Smooth muscle cell (in vitro differentiated cells): ENCODE results near the gene RNASE9. TPM values are rescaled to one million over a fixed set of nuclear protein-coding genes. Genes with fewer than 3 reads are reported as not detected.
"Not testable (repeated sequence)": the region's sequence is repeated elsewhere in the genome, so short reads cannot be mapped to it uniquely, and the experiment has no call there.

ENCODE experiments used
- DNase-seq: peaks from one replicate; lab custom pipeline; 2025; ENCODE audit not compliant: unreplicated experiment; lab: John Stamatoyannopoulos, UW
- H2AFZ ChIP-seq: fragments of 200-600 bp; sonication (generic); 2 replicates; pipeline ENCODE4 v1.6.0; 2016; ENCODE audit warnings: antibody characterized with exemption, low read depth, mild to moderate bottlenecking
- H3F3A ChIP-seq: fragments of 200-600 bp; sonication (generic); 2 replicates; pipeline ENCODE4 v1.6.0; 2017; ENCODE audit warnings: antibody characterized with exemption, low read depth
- H3K27ac ChIP-seq: fragments of 200-600 bp; sonication (generic); 2 replicates; pipeline ENCODE4 v1.5.1; 2016; ENCODE audit warnings: low read depth, mild to moderate bottlenecking
- H3K27me3 ChIP-seq: fragments of 200-600 bp; sonication (generic); 2 replicates; pipeline ENCODE4 v1.6.1; 2016; ENCODE audit warnings: low read depth, mild to moderate bottlenecking
- H3K36me3 ChIP-seq: fragments of 200-600 bp; sonication (generic); 2 replicates; pipeline ENCODE4 v1.5.1; 2016; ENCODE audit warnings: low read depth
- H3K4me1 ChIP-seq: fragments of 200-600 bp; sonication (generic); 2 replicates; pipeline ENCODE4 v1.5.1; 2016; ENCODE audit warnings: low read depth
- H3K4me2 ChIP-seq: fragments of 200-600 bp; sonication (generic); 2 replicates; pipeline ENCODE4 v1.6.0; 2016; ENCODE audit warnings: mild to moderate bottlenecking
- H3K4me3 ChIP-seq: fragments of 200-600 bp; sonication (generic); 2 replicates; pipeline ENCODE4 v1.5.1; 2016; ENCODE audit warnings: mild to moderate bottlenecking
- H3K79me2 ChIP-seq: fragments of 200-600 bp; sonication (generic); 2 replicates; pipeline ENCODE4 v1.6.0; 2016; ENCODE audit warnings: low read depth, mild to moderate bottlenecking
- H3K9ac ChIP-seq: fragments of 200-600 bp; sonication (generic); 2 replicates; pipeline ENCODE4 v1.6.0; 2016; ENCODE audit warnings: low read depth
- H3K9me3 ChIP-seq: fragments of 200-600 bp; sonication (generic); replicated peaks from 2 replicates; pipeline ENCODE4 v1.5.1; 2016; ENCODE audit warnings: low read depth
- H4K20me1 ChIP-seq: fragments of 200-600 bp; sonication (generic); 2 replicates; pipeline ENCODE4 v1.6.0; 2016; ENCODE audit warnings: low read depth
- WGBS: methylation state at CpG from one replicate; pipeline ENCODE4 v1.1.7; 2016; ENCODE audit warnings: low lambda C conversion rate; 5-methylcytosine and 5-hydroxymethylcytosine counted together
- polyA plus RNA-seq: library from polyadenylated mRNA; unstranded; fragments of >200 nt; fragmentation: Nextera tagmentation; extraction: Ambion mirVana; gene quantifications from 2 replicates; pipeline ENCODE4 v1.2.1, GENCODE V29; 2016
- total RNA-seq: library from RNA; depleted of rRNA; stranded (reverse); fragments of >200 nt; gene quantifications from 2 replicates; pipeline ENCODE4 v1.2.3, GENCODE V29; 2014
- TF ChIP-seq, protein P1 (sequence below): fragments of 200-600 bp; sonication (generic); IDR thresholded peaks from 2 replicates; pipeline ENCODE4 v1.5.1; 2017; ENCODE audit warnings: borderline replicate concordance, mild to moderate bottlenecking, antibody characterized with exemption; ENCODE audit not compliant: insufficient read depth, poor library complexity, severe bottlenecking

Gene RNASE9
- total and polyA plus RNA-seq, 2 experiments from 2014 or later = not detected

DNA sequence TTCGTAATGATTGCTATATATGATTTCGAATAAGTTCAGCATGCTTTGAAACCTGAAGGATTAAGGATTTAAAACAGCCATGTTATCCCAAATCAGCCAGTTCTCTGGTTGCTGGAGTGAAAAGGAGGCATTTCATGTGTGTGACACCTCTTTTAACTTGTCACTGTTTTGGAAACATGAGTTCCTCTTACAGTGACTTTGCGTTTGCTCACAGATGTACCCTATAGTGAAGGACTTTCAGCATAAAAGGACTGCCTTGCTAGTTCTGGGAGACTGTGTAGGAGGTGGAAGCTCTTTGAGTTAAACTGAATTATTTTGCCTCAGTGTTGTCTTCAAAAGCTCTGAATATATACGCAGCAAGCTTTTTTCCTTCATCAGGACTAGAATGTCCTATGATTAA is 19.4 kb upstream of the RNASE9 start:
- WGBS = 84% methylated on average over 4 of the region's 4 CpGs
- no peaks in the 10 kb centered on the region for H3F3A ChIP-seq
- H3K36me3 ChIP-seq = no peaks in the 10 kb centered on the region
- H3K27ac ChIP-seq = no peak overlapping the region
- H3K27me3 ChIP-seq = no peaks in the 10 kb centered on the region
- H3K9ac ChIP-seq = no peak overlapping the region
- no peaks in the 10 kb centered on the region for H3K79me2 ChIP-seq
- H3K4me2 ChIP-seq = no peak overlapping the region
- no peak overlapping the region for H2AFZ ChIP-seq
- peaks cover 13% of the 10 kb centered on the region for H3K4me1 ChIP-seq
- no peaks in the 10 kb centered on the region for H3K9me3 ChIP-seq
- H4K20me1 ChIP-seq = no peaks in the 10 kb centered on the region
- H3K4me3 ChIP-seq = no peak overlapping the region
- TF ChIP-seq, protein P1, sequence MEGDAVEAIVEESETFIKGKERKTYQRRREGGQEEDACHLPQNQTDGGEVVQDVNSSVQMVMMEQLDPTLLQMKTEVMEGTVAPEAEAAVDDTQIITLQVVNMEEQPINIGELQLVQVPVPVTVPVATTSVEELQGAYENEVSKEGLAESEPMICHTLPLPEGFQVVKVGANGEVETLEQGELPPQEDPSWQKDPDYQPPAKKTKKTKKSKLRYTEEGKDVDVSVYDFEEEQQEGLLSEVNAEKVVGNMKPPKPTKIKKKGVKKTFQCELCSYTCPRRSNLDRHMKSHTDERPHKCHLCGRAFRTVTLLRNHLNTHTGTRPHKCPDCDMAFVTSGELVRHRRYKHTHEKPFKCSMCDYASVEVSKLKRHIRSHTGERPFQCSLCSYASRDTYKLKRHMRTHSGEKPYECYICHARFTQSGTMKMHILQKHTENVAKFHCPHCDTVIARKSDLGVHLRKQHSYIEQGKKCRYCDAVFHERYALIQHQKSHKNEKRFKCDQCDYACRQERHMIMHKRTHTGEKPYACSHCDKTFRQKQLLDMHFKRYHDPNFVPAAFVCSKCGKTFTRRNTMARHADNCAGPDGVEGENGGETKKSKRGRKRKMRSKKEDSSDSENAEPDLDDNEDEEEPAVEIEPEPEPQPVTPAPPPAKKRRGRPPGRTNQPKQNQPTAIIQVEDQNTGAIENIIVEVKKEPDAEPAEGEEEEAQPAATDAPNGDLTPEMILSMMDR = no peak
- DNase-seq = no peak

DNA sequence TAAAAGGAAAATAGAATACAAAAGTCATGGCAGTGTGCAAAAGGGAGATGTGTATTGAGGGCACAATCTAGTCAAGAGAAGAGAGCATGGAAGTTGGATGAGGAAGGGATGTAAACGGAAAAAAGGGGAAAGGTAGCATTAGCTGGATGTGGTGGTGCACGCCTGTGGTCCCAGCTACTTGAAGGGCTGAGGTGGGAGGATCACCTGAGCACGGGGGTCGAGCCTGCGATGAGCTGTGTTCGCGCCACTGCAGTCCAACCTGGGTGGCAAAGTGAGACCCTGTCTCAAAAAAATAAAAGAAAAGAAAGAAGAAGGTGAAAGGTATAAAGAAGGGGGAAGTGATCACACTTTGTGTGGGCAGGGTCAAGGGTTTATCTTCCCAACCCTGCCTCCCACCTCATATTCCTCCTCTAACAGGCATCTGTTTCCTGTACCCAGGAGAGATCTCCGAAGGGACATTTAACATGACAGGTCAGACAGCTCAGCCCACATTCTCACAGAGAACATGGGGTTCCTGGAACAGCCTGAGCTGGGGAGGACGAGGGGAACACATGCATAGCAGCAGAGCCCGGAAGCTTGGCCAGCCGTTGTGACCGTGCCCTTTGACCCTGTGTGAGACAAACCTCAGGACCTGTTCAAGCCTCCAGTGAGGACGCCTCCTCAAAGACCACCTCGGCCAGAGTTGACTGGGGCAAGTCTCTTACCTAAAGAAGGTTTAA is 18.1 kb upstream of the RNASE9 start:
- WGBS = 85% methylated on average over 14 of the region's 14 CpGs
- H3K79me2 ChIP-seq = no peaks in the 10 kb centered on the region
- no peaks in the 10 kb centered on the region for H3F3A ChIP-seq
- H2AFZ ChIP-seq = no peak overlapping the region
- peaks cover 13% of the 10 kb centered on the region for H3K4me1 ChIP-seq
- no peak overlapping the region for H3K9ac ChIP-seq
- no peaks in the 10 kb centered on the region for H4K20me1 ChIP-seq
- no peaks in the 10 kb centered on the region for H3K27me3 ChIP-seq
- no peak overlapping the region for H3K27ac ChIP-seq
- no peak for DNase-seq
- TF ChIP-seq, protein P1 = no peak
- H3K4me2 ChIP-seq = no peak overlapping the region
- H3K9me3 ChIP-seq = no peaks in the 10 kb centered on the region
- no peaks in the 10 kb centered on the region for H3K36me3 ChIP-seq
- H3K4me3 ChIP-seq = no peak overlapping the region

DNA sequence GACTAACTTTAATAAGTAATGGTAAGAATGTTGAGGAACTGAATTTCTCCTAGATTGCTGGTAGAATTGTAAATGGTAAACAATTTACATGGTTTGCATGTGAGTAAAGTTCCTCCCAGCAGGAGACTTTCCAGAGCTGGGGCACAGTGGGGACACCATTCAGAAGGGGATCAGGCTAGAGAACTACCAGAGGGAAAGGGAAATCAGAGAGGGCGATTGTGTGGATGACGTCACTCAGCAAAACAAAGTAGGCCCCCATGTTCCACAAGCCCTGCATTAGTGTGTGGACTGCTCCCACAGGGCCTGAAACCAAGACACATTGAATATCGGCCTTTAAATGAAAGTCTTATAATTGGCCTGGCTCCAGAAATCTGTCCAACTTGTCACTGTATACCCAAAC is 17.5 kb upstream of the RNASE9 start:
- Histone ChIP-seq H3K4me3 (no peak overlapping the region), H3K4me1 (peaks cover 13% of the 10 kb centered on the region), H3K9me3 (no peaks in the 10 kb centered on the region), H3K27me3 (no peaks in the 10 kb centered on the region), H3F3A (no peaks in the 10 kb centered on the region), H3K79me2 (no peaks in the 10 kb centered on the region), H3K36me3 (no peaks in the 10 kb centered on the region), H3K9ac (no peak overlapping the region), H4K20me1 (no peaks in the 10 kb centered on the region), H2AFZ (no peak overlapping the region), H3K27ac (no peak overlapping the region), H3K4me2 (no peak overlapping the region)
- 53% methylated on average over 3 of the region's 3 CpGs for WGBS
- DNase-seq = no peak
- TF ChIP-seq, protein P1 = no peak

DNA sequence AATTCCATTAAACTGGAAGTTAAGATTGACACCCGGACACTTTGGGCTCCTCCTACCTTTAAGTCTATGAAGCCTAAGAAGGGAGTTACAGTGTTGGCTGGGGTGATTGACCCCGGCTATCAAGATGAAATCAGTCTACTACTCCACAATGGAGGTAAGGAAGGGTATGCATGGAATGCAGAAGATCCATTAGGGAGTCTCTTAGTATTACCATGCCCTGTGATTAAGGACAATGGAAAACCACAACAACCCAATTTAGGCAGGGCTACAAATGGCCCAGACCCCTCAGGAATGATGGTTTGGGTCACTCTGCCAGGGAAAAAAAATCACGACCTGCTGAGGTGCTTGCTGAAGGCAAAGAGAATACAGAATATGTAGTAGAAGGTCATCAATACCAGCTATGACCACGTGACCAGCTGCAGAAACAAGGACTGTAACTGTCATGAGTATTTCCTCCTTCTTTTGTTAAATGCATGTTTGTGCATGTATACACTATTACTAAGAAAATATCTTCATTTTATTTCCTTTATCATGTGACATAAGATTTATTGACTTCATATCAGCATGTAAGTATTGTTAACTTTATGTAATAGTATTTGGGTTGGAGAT is 11.6 kb upstream of the RNASE9 start:
- DNase-seq, H3K4me3 ChIP-seq, H3K36me3 ChIP-seq, H3K4me2 ChIP-seq, H3K79me2 ChIP-seq, H3K9ac ChIP-seq, H2AFZ ChIP-seq, H4K20me1 ChIP-seq, H3K27ac ChIP-seq, H3K9me3 ChIP-seq, H3K27me3 ChIP-seq, H3K4me1 ChIP-seq, H3F3A ChIP-seq: not testable (repeated sequence)
- WGBS = 42% methylated on average over 4 of the region's 4 CpGs

DNA sequence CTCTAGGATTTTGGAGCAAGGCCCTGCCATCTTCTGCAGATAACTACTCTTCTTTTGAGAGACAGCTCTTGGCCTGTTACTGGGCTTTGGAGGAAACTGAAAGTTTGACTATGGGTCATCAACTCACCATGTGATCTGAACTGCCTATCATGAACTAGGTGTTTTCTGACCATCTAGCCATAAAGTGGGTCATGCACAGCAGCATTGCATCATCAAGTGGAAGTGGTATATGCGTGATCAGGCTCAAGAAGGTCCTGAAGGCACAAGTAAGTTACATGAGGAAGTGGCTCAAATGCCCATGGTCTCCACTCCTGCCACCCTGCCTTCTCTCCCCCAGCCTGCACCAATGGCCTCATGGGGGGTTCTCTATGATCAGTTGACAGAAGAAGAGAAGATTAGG is 9.9 kb upstream of the RNASE9 start:
- H3K4me2 ChIP-seq, H2AFZ ChIP-seq, H3F3A ChIP-seq, H3K36me3 ChIP-seq, H3K9ac ChIP-seq, H3K9me3 ChIP-seq, H4K20me1 ChIP-seq, H3K27ac ChIP-seq, H3K4me3 ChIP-seq, DNase-seq, H3K79me2 ChIP-seq, H3K4me1 ChIP-seq, H3K27me3 ChIP-seq: not testable (repeated sequence)
- 85% methylated on average over 1 of the region's 1 CpG for WGBS

DNA sequence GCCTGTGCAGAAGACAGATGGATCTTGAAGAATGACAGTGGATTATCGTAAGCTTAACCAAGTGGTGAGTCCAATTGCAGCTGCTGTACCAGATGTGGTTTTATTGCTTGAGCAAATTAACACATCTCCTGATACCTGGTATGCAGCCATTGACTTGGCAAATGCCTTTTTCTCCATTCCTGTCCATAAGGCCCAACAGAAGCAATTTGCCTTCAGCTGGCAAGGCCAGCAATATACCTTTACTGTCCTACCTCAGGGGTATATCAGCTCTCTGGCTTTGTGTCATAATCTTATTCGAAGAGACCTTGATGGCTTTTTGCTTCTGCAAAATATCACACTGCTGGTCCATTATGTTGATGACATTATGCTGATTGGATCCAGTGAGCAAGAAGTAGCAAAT is 9.0 kb upstream of the RNASE9 start:
- H2AFZ ChIP-seq, H3K4me1 ChIP-seq, H3K9ac ChIP-seq, H3K27ac ChIP-seq, H3K36me3 ChIP-seq, H3F3A ChIP-seq, H4K20me1 ChIP-seq, H3K79me2 ChIP-seq, H3K4me3 ChIP-seq, DNase-seq, H3K4me2 ChIP-seq, H3K9me3 ChIP-seq, H3K27me3 ChIP-seq: not testable (repeated sequence)
- WGBS = 85% methylated on average over 2 of the region's 2 CpGs
